Mucosa of rectum (tissue), 2 donors: ENCODE results near the gene TRIP10.
A peak's percentile ranks its signal among the peaks of the same experiment; 100 is the strongest.

Experiments
- H3K27ac ChIP-seq, 2 donors: one replicate each; pipeline ENCODE4 v1.7.0; 2013; ENCODE audit warnings: inconsistent platforms in 2 of 2, low read depth in 2 of 2, low read length in 2 of 2
- H3K27me3 ChIP-seq, 2 donors: one replicate each; pipeline ENCODE4 v1.7.0; 2013; ENCODE audit warnings: low read length in 2 of 2; ENCODE audit not compliant: control insufficient read depth in 2 of 2, insufficient read depth in 2 of 2
- H3K36me3 ChIP-seq, 2 donors: one replicate each; pipeline ENCODE4 v1.7.0; 2013; ENCODE audit warnings: low read length in 2 of 2; ENCODE audit not compliant: control insufficient read depth in 2 of 2, insufficient read depth in 2 of 2
- H3K4me1 ChIP-seq, 2 donors: one replicate each; pipeline ENCODE4 v1.7.0; 2013; ENCODE audit warnings: low read length in 2 of 2, mild to moderate bottlenecking in 1 of 2; ENCODE audit not compliant: control insufficient read depth in 2 of 2, insufficient read depth in 2 of 2
- H3K4me3 ChIP-seq, 2 donors: one replicate each; pipeline ENCODE4 v1.7.0; 2013; ENCODE audit warnings: low read length in 2 of 2
- H3K9ac ChIP-seq, 2 donors: one replicate each; pipeline ENCODE4 v1.7.0; 2013; ENCODE audit warnings: low read length in 2 of 2, low read depth in 1 of 2, mild to moderate bottlenecking in 1 of 2
- H3K9me3 ChIP-seq, 2 donors: one replicate each; pipeline ENCODE4 v1.7.0; 2013; ENCODE audit warnings: low read length in 2 of 2; ENCODE audit not compliant: control insufficient read depth in 2 of 2
- donor health status: healthy.
- donor health status: Normal muscosa, but diverticular disease.

Gene TRIP10

DNA sequence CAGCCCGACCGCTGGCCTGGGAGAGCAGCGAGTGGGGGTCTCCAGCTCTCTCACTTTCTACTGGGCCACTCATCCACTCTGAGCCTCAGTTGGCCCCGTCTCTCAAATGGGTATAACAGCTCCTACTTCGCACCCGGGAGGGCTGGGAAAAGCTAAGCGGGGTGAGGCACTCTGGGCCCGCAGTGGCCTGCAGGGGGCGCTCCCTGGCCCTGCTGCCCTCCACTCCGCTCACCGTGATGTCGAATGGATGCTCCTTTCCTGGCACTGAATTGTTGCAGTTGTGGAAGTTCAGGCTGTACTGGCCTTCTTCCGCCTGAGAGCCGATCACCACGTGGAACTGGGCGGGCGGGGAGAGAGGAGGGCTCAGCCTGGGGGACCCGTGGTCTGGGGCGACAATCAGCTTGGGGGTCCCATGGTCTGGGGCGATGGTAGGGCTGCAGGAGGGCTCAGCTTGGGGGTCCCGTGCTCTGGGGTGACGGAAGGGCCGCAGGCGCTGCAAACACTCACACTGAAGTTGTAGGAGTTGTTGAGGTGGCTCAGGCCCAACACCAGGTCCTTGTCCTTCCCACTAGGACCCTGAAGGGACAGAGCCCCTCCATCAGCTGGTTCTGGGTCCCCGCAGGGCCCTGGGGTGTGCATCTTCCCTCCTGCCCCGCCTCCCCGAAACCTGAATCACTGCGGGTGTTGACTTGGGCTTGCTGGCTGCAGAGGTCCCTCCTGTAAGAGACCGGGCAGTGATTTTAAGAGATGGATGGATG is 6.0 kb upstream of the TRIP10 start:
- Histone ChIP-seq H3K27me3 (no peaks in the 10 kb centered on the region), H3K9ac (no peak overlapping the region), H3K4me1 (peaks cover 19 to 21% of the 10 kb centered on the region in 2 donors), H3K4me3 (no peak overlapping the region), H3K9me3 (no peaks in the 10 kb centered on the region), H3K36me3 (peaks cover 3 to 11% of the 10 kb centered on the region in 2 donors), H3K27ac (no peak overlapping the region)

DNA sequence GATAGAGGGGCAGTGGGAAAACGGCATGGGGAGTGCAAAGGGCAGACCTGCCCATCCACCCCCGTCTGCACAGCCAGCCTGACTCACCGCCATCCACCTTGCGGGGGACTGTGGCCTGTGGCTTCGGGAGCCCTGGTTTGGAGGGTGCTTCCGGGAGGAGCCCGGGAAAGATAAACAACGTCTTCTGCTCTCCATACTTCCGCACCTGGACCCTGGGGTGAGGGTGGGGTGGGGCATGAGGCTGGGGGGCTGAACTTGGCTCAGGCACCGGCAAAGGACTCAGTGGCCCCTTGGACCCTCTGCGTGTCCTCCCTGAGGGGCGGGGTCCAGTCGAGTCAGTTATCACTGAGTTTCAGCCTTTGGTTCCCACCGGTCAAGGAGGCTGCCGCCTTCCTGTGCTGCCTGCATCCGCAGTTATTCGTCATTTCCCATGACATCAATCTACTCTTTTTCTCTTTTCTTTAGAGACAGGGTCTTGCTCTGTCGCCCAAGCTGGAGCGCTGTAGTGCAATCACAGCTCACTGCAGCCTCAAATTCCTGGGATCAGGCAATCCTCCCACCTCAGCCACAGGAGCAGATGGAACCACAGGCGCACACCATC is 5.3 kb upstream of the TRIP10 start:
- Histone ChIP-seq H3K36me3 (peaks cover 3 to 11% of the 10 kb centered on the region in 2 donors), H3K9ac (no peak overlapping the region), H3K9me3 (no peaks in the 10 kb centered on the region), H3K27ac (no peak overlapping the region), H3K27me3 (no peaks in the 10 kb centered on the region), H3K4me3 (no peak overlapping the region), H3K4me1 (peaks cover 26 to 28% of the 10 kb centered on the region in 2 donors)

DNA sequence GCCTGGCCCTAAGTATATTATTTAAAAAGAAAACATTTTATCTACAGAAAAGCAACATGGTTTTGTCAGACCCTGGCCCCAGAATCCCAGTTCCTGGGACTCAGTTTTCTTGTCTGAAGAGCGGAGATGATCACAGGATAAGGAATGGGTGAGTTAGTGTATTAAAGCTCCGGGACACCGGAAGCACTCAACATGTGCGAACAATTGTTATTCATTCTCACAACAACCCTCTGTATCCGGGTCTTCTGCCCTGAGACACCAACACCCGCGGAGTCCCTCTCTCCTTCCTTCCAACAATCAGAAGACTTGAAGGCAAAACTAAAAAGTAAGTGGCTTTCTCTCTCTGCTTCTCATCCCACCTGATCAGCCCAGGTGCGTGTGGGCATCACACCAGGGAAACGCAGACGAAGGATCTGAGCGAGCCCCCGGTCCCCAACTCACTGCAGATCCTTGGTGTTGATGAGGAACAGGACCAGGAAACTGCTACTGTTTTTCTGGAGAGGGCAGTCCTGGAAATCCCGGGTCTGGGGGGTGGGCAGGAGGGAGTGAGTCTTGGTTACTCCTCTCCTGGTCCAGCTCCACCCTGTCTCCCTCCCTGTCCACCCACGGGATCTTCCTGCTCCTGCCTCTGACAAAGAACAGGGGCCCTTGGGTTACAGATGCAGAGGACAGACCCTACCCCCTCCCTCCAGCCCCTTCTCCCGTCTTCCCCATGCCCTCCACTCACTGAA is 4.1 kb upstream of the TRIP10 start:
- peaks cover 3 to 11% of the 10 kb centered on the region in 2 donors for H3K36me3 ChIP-seq
- H3K4me1 ChIP-seq: peaks cover 24 to 27% of the 10 kb centered on the region in 2 donors
- no peaks in the 10 kb centered on the region for H3K27me3 ChIP-seq
- H3K9ac ChIP-seq: peak overlapping the region in 1 of 2 donors; percentile 33
- H3K27ac ChIP-seq: peak overlapping the region; percentile 93 to 95
- H3K4me3 ChIP-seq: no peak overlapping the region
- H3K9me3 ChIP-seq: no peaks in the 10 kb centered on the region

DNA sequence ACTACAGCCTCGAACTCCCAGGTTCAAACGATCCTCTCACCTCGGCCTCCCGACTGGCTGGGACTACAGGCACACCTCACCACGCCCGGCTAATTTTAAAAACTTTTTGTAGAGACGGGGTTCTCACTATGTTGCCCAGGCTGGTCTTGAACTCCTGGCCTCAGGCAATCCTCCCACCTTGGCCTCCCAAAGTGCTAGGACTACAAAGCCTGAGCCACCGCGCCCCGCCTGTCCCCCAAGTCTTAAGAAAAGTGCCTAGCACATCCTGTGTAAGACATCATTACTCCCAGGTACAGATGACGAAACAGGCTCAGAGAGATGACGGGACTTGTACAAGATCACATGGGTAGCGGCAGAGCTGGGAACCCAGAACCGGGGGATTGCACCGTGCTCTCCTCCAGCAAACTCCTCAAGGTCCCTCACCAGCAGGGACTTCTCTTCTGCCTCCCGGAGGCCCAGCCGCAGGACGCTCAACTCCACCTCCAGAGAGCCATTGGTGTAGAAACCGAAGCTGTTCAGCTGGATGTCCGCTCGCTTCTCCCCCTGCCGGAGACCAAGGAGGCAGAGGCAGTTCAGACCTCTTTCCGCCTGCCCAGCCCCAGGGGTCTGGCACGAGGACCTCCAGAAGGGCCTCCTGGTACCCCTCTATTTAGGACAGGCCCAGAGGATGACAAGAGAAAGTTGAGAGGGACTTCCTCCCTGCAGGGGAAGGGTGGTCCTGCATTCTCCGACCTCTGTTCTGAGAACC is 3.1 kb upstream of the TRIP10 start:
- Histone ChIP-seq H3K4me3 (peak overlapping the region; percentile 83 to 85), H3K27ac (peak overlapping the region; percentile 93 to 95), H3K9ac (peak overlapping the region; percentile 86 to 95), H3K36me3 (peaks cover 3 to 11% of the 10 kb centered on the region in 2 donors), H3K4me1 (peaks cover 28 to 33% of the 10 kb centered on the region in 2 donors), H3K27me3 (no peaks in the 10 kb centered on the region), H3K9me3 (no peaks in the 10 kb centered on the region)

DNA sequence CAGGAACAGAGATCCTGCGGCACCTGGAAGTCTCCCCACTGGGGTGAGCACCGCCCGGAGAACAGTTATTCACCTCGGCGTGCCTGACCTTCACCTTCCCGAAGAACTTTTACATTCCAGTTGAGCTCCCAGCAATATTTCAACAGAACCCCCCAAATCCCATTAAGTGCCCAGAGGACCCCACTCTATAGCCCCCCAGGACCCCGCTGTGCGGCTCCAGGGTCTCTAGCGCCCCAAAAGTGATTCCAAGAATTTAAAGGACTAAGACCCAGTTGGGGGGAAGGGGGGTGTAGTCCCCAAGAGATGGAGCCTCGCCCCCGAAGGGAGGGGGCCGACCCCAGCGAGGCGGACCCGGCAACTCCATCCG is 2.6 kb upstream of the TRIP10 start:
- Histone ChIP-seq H3K9ac (peak overlapping the region; percentile 86 to 95), H3K27me3 (no peaks in the 10 kb centered on the region), H3K4me1 (peaks cover 28 to 33% of the 10 kb centered on the region in 2 donors), H3K36me3 (peaks cover 3 to 7% of the 10 kb centered on the region in 2 donors), H3K27ac (peak overlapping the region; percentile 93 to 95), H3K4me3 (peak overlapping the region; percentile 83 to 85), H3K9me3 (no peaks in the 10 kb centered on the region)

DNA sequence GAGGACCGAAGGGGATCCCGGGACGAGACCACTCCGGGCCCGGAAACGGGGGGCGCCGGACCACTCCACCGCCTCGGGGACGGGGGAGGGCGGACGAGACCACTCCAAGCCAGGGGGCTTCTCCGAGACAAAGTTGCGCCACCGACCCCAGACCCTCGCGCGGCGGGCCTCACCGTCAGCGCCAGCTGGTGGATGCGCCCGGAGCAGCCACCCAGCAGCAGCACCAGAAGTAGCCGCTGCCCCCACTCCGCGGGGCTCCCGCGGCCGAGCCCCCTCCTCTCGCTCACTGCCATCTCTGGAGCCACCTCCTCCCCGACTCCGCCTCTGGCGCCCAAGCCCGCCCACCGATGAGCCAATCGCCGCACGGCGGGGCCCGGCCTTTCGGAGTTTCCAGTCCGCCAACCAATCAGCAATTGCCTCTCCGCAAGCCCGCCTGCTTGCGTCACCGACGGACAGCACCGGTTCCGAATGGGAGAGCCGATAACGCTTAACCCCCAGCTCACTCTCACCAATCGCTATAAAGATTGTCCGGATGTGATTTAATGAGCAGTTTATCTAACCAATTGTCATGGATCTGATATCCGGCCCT is 2.1 kb upstream of the TRIP10 start, which contains the start of gene GPR108:
Gene GPR108, minus strand, starts transcription at position 297 of the 589 bp plus-strand sequence. Its CDS starts 4 bp downstream, at position 293.
- Histone ChIP-seq H3K27ac (peak within 1 kb of the TSS; percentile 95 to 96), H3K4me3 (peak within 1 kb of the TSS; percentile 83 to 85), H3K9me3 (no peaks in the 10 kb centered on the region), H3K27me3 (no peaks in the 10 kb centered on the region), H3K4me1 (peaks cover 28 to 35% of the 10 kb centered on the region in 2 donors), H3K36me3 (peaks cover 3 to 6% of the 10 kb centered on the region in 2 donors), H3K9ac (peak within 1 kb of the TSS; percentile 87 to 95)

DNA sequence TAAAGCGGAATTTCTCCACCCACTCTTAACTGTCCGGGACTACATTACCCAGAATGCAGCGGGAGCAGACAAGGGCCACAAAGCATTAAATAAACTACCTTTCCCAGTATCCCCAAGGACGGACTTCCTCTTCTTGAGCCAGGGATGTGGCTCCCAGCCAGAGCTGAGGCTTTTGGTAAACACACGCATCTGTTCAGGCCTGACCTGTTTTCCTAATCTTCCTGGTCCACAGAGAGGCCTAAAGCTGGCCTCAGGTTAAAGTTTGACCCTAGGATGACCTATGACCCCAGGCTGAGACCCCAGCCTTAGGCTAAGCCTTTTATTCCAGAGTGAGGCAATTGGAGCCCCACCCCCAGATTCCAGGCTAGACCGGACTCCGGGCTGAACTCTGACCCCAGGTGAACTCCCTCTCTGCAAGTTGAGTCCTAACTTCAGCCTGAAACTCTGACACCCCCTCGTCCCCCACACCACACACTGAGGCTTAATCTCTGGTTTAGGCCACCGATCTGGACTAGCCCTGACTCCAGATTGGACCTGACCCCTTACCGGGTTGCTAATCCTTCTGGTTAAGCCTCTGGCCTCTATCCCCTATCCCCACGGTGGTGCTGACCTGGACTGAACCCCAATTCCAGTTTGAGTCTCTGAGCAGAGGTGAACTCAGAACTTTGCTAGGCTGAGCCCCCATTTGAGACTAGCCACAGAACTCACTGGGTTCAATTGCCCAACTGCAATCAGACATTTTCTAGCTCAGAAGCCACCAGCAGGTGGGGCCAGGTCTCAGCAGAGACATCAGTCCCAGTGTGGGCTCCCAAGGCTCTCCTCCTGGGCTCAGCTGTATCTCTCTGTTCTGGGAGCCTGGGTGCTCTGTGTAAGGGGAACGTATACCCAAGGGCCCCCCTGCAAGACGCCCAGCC is 1.4 kb upstream of the TRIP10 start:
- peaks cover 2 to 6% of the 10 kb centered on the region in 2 donors for H3K36me3 ChIP-seq
- no peaks in the 10 kb centered on the region for H3K9me3 ChIP-seq
- peak overlapping the region; percentile 65 to 73 for H3K4me3 ChIP-seq
- H3K27me3 ChIP-seq: no peaks in the 10 kb centered on the region
- H3K27ac ChIP-seq: peak overlapping the region; percentile 89 to 96
- H3K4me1 ChIP-seq: peaks cover 28 to 36% of the 10 kb centered on the region in 2 donors
- peak overlapping the region; percentile 76 to 87 for H3K9ac ChIP-seq

DNA sequence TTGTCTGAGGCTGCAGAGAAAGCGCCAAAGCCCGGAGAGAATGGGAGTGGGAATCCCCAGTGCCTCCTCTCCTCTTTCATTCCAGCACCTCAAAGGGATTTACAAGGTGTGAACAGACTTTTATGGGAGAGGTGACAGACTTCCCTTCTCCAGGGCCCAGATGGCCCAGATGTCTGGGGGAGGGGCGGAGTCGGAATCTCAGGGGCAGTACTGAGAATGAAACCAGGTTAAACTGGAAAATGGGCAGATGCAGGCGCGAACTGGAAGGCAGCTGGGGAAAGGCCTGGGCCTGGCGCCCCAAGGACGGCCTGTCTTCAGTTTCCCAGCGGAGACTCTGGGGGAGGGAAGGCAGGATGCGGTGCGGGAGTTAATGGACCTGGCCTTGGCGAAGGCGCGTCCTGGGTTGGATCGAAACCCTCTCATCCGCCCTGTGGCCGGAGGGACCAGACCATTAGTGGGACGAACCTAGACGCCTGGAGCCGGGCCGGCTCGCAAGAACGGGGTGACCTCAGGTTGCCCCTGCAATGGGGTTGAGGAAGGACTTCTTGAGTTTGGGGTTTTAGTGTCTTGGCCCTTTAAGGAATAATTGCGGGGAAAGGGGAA is 592 bp upstream of the TRIP10 start:
- Histone ChIP-seq H3K4me1 (peaks cover 28 to 37% of the 10 kb centered on the region in 2 donors), H3K4me3 (peak overlapping the region; percentile 65 to 73), H3K9me3 (no peaks in the 10 kb centered on the region), H3K9ac (peak overlapping the region; percentile 76 to 87), H3K27ac (peak overlapping the region; percentile 89 to 96), H3K27me3 (no peaks in the 10 kb centered on the region), H3K36me3 (peaks cover 6 to 12% of the 10 kb centered on the region in 2 donors)
